DOHH2 (cell line): Measurements from ENCODE around the gene TUFM.

Source experiments
- H3F3A ChIP-seq: fragments of 200-600 bp; sonication (generic), shearing (Covaris generic); 2 replicates; pipeline ENCODE4 v1.6.0; 2016; ENCODE audit warnings: antibody characterized with exemption, mild to moderate bottlenecking; ENCODE audit not compliant: control insufficient read depth, insufficient read depth
- H3K27ac ChIP-seq: fragments of 200-600 bp; sonication (generic); 2 replicates; pipeline ENCODE4 v1.5.1; 2014; ENCODE audit warnings: low read depth, mild to moderate bottlenecking, low read length, moderate library complexity
- H3K27me3 ChIP-seq: fragments of 200-600 bp; sonication (generic); 2 replicates; pipeline ENCODE4 v1.6.1; 2014; ENCODE audit warnings: mild to moderate bottlenecking, low read length, mixed read lengths; ENCODE audit not compliant: control insufficient read depth
- H3K36me3 ChIP-seq: fragments of 200-600 bp; sonication (generic); 2 replicates; pipeline ENCODE4 v1.6.1; 2014; ENCODE audit warnings: mild to moderate bottlenecking, low read length, moderate library complexity, mixed read lengths; ENCODE audit not compliant: control insufficient read depth
- H3K4me1 ChIP-seq: fragments of 200-600 bp; sonication (generic); 2 replicates; pipeline ENCODE4 v1.6.1; 2014; ENCODE audit warnings: mild to moderate bottlenecking, low read length, mixed read lengths; ENCODE audit not compliant: control insufficient read depth
- H3K4me2 ChIP-seq: fragments of 200-600 bp; sonication (generic); 2 replicates; pipeline ENCODE4 v1.6.0; 2014; ENCODE audit warnings: mild to moderate bottlenecking, low read length, moderate library complexity
- H3K4me3 ChIP-seq: fragments of 200-600 bp; sonication (generic); 2 replicates; pipeline ENCODE4 v1.5.1; 2014; ENCODE audit warnings: mild to moderate bottlenecking, low read length, mixed read lengths
- H3K79me2 ChIP-seq: fragments of 200-600 bp; sonication (generic); 2 replicates; pipeline ENCODE4 v1.6.1; 2014; ENCODE audit warnings: mild to moderate bottlenecking, low read length, mixed read lengths; ENCODE audit not compliant: control insufficient read depth
- H3K9me2 ChIP-seq: fragments of 200-600 bp; sonication (generic); replicated peaks from 2 replicates; pipeline ENCODE4 v1.6.1; 2014; ENCODE audit warnings: mild to moderate bottlenecking, low read length, mixed read lengths; ENCODE audit not compliant: control insufficient read depth
- H3K9me3 ChIP-seq: fragments of 200-600 bp; sonication (generic); 2 replicates; pipeline ENCODE4 v1.6.1; 2014; ENCODE audit warnings: antibody characterized with exemption, low read length, mixed read lengths; ENCODE audit not compliant: control insufficient read depth, insufficient read depth
- H4K20me1 ChIP-seq: fragments of 200-600 bp; sonication (generic); 2 replicates; pipeline ENCODE4 v1.6.0; 2014; ENCODE audit warnings: low read depth, mild to moderate bottlenecking, antibody characterized with exemption, low read length, moderate library complexity; ENCODE audit not compliant: control insufficient read depth, insufficient read depth
- EZH2phosphoT487 ChIP-seq: fragments of 200-600 bp; sonication (generic); IDR thresholded peaks from 2 replicates; pipeline ENCODE4 v1.6.1; 2017; ENCODE audit warnings: borderline replicate concordance, mild to moderate bottlenecking, antibody characterized with exemption, low read length, moderate library complexity, mixed read lengths
- TF ChIP-seq, protein P1 (sequence below): fragments of 200-600 bp; sonication (generic); IDR thresholded peaks from one replicate; pipeline ENCODE4 v1.5.1; 2014; ENCODE audit warnings: antibody characterized with exemption, mild to moderate bottlenecking, low read depth, low read length; ENCODE audit not compliant: poor library complexity, severe bottlenecking

TUFM gene

GRCh38 chr16:28823873-28824716 is 22.1 kb downstream of the TUFM start:
- no peak for TF ChIP-seq EZH2phosphoT487
- TF ChIP-seq, protein P1, sequence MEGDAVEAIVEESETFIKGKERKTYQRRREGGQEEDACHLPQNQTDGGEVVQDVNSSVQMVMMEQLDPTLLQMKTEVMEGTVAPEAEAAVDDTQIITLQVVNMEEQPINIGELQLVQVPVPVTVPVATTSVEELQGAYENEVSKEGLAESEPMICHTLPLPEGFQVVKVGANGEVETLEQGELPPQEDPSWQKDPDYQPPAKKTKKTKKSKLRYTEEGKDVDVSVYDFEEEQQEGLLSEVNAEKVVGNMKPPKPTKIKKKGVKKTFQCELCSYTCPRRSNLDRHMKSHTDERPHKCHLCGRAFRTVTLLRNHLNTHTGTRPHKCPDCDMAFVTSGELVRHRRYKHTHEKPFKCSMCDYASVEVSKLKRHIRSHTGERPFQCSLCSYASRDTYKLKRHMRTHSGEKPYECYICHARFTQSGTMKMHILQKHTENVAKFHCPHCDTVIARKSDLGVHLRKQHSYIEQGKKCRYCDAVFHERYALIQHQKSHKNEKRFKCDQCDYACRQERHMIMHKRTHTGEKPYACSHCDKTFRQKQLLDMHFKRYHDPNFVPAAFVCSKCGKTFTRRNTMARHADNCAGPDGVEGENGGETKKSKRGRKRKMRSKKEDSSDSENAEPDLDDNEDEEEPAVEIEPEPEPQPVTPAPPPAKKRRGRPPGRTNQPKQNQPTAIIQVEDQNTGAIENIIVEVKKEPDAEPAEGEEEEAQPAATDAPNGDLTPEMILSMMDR = peak; percentile 18
- Histone ChIP-seq H3K4me1 (peaks cover 20% of the 10 kb centered on the region), H3K27ac (peak overlapping the region; percentile 95), H3K4me3 (peak overlapping the region; percentile 89), H3K9me2 (no peaks in the 10 kb centered on the region), H3K27me3 (no peaks in the 10 kb centered on the region), H3K9me3 (no peaks in the 10 kb centered on the region), H3K79me2 (peaks cover 74% of the 10 kb centered on the region), H3K36me3 (peaks cover 68% of the 10 kb centered on the region), H3F3A (peaks cover 10% of the 10 kb centered on the region; the same call in 1 of the 2 replicates), H3K4me2 (peak overlapping the region; percentile 89), H4K20me1 (peaks cover 28% of the 10 kb centered on the region)

DNA sequence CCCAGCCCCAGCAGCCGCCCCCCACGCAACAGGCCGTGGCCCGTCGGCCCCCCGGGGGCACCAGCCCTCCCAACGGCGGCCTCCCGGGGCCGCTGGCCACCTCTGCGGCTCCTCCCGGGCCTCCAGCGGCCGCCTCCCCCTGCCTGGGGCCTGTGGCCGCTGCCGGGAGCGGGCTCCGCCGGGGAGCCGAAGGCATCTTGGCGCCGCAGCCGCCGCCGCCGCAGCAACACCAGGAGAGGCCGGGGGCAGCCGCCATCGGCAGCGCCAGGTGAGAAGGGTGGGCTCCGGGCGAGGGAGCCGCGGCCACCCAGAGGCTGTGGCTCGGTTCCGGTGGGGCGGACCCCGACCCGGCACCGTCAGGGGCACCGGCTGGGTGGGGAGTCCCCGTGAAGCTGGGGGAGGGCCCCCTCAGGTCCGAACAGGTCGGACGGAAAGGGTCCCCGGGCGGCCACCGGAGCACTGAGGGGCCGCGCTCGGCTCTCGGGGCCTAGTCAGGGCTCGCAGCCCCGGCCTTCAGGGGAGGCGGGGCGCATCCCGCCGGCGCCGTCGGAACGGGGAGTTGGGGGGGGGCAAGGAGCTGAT is 22.8 kb downstream of the TUFM start:
- H3K36me3 ChIP-seq = peaks cover 61% of the 10 kb centered on the region
- peaks cover 28% of the 10 kb centered on the region for H4K20me1 ChIP-seq
- peaks cover 67% of the 10 kb centered on the region for H3K79me2 ChIP-seq
- H3K9me3 ChIP-seq = no peaks in the 10 kb centered on the region
- peak overlapping the region; percentile 95 for H3K27ac ChIP-seq
- H3K4me2 ChIP-seq = peak overlapping the region; percentile 69
- peaks cover 20% of the 10 kb centered on the region for H3K4me1 ChIP-seq
- no peak for TF ChIP-seq EZH2phosphoT487
- TF ChIP-seq, protein P1 = no peak
- peak overlapping the region; percentile 89 for H3K4me3 ChIP-seq
- H3F3A ChIP-seq = peaks cover 10% of the 10 kb centered on the region; the same call in 1 of the 2 replicates
- H3K9me2 ChIP-seq = no peaks in the 10 kb centered on the region
- H3K27me3 ChIP-seq = no peaks in the 10 kb centered on the region

- peak within 1 kb of the TSS; percentile 89 for H3K4me3 ChIP-seq
- no peak for TF ChIP-seq EZH2phosphoT487
- TF ChIP-seq, protein P1 = no peak
- peaks cover 20% of the 10 kb centered on the region for H3K4me1 ChIP-seq
- peak within 1 kb of the TSS; percentile 73 for H3K4me2 ChIP-seq
- H3K79me2 ChIP-seq = peaks cover 60% of the 10 kb centered on the region
- peak within 1 kb of the TSS; percentile 95 for H3K27ac ChIP-seq
- no peaks in the 10 kb centered on the region for H3K9me2 ChIP-seq
- peaks cover 6% of the 10 kb centered on the region; the same call in 1 of the 2 replicates for H3F3A ChIP-seq
- peaks cover 28% of the 10 kb centered on the region for H4K20me1 ChIP-seq
- no peaks in the 10 kb centered on the region for H3K9me3 ChIP-seq
- H3K36me3 ChIP-seq = peaks cover 54% of the 10 kb centered on the region
- H3K27me3 ChIP-seq = no peaks in the 10 kb centered on the region
Observed at GRCh38 chr16:28822520-28823290, 23.4 kb downstream of the TUFM start, which contains the start of gene ATXN2L. TSS of gene ATXN2L (plus strand) at chr16:28822999. CDS start at chr16:28823260, 261 bp downstream.
